ENCODE results near the gene PLXND1. TPM values are rescaled to one million over a fixed set of nuclear protein-coding genes. Genes with fewer than 3 reads are reported as not detected.

Gene PLXND1
- total RNA-seq, 1 donor, result 38.7 TPM

GRCh38 chr3:129594907-129595390 is 11.5 kb downstream of the PLXND1 start:
- H3K4me3 ChIP-seq (ENCODE audit: low read length), result no peak overlapping the region
- H3K27me3 ChIP-seq (ENCODE audit: insufficient read depth, low read length), result no peaks in the 10 kb centered on the region
- no peaks in the 10 kb centered on the region for H3K9me3 ChIP-seq (ENCODE audit: low read depth, low read length)
- peaks cover 83% of the 10 kb centered on the region for H3K4me1 ChIP-seq (ENCODE audit: insufficient read depth, low read length)

GRCh38 chr3:129594409-129594808 is 12.1 kb downstream of the PLXND1 start:
- Histone ChIP-seq H3K4me1 (ENCODE audit: insufficient read depth, low read length) (peaks cover 77% of the 10 kb centered on the region), H3K4me3 (ENCODE audit: low read length) (no peak overlapping the region), H3K27me3 (ENCODE audit: insufficient read depth, low read length) (no peaks in the 10 kb centered on the region), H3K9me3 (ENCODE audit: low read depth, low read length) (no peaks in the 10 kb centered on the region)

GRCh38 chr3:129593595-129594339 is 12.7 kb downstream of the PLXND1 start:
- no peaks in the 10 kb centered on the region for H3K27me3 ChIP-seq (ENCODE audit: insufficient read depth, low read length)
- H3K4me1 ChIP-seq (ENCODE audit: insufficient read depth, low read length), result peaks cover 71% of the 10 kb centered on the region
- H3K9me3 ChIP-seq (ENCODE audit: low read depth, low read length), result no peaks in the 10 kb centered on the region
- H3K4me3 ChIP-seq (ENCODE audit: low read length), result no peak overlapping the region

GRCh38 chr3:129593230-129593594 is 13.3 kb downstream of the PLXND1 start:
- Histone ChIP-seq H3K27me3 (ENCODE audit: insufficient read depth, low read length) (no peaks in the 10 kb centered on the region), H3K4me1 (ENCODE audit: insufficient read depth, low read length) (peaks cover 65% of the 10 kb centered on the region), H3K9me3 (ENCODE audit: low read depth, low read length) (no peaks in the 10 kb centered on the region), H3K4me3 (ENCODE audit: low read length) (no peak overlapping the region)

GRCh38 chr3:129592381-129593131 is 13.9 kb downstream of the PLXND1 start:
- Histone ChIP-seq H3K4me3 (ENCODE audit: low read length) (no peak overlapping the region), H3K4me1 (ENCODE audit: insufficient read depth, low read length) (peaks cover 61% of the 10 kb centered on the region), H3K9me3 (ENCODE audit: low read depth, low read length) (no peaks in the 10 kb centered on the region), H3K27me3 (ENCODE audit: insufficient read depth, low read length) (no peaks in the 10 kb centered on the region)

GRCh38 chr3:129591932-129592331 is 14.5 kb downstream of the PLXND1 start:
- no peaks in the 10 kb centered on the region for H3K9me3 ChIP-seq (ENCODE audit: low read depth, low read length)
- H3K4me3 ChIP-seq (ENCODE audit: low read length), result no peak overlapping the region
- no peaks in the 10 kb centered on the region for H3K27me3 ChIP-seq (ENCODE audit: insufficient read depth, low read length)
- H3K4me1 ChIP-seq (ENCODE audit: insufficient read depth, low read length), result peaks cover 55% of the 10 kb centered on the region

GRCh38 chr3:129590215-129590614 is 16.3 kb downstream of the PLXND1 start:
- peaks cover 38% of the 10 kb centered on the region for H3K4me1 ChIP-seq (ENCODE audit: insufficient read depth, low read length)

GRCh38 chr3:129587566-129588210 is 18.8 kb downstream of the PLXND1 start:
- Histone ChIP-seq H3K9me3 (ENCODE audit: low read depth, low read length) (no peaks in the 10 kb centered on the region), H3K4me1 (ENCODE audit: insufficient read depth, low read length) (peaks cover 13% of the 10 kb centered on the region), H3K4me3 (ENCODE audit: low read length) (no peak overlapping the region), H3K27me3 (ENCODE audit: insufficient read depth, low read length) (no peaks in the 10 kb centered on the region)

More at GRCh38 chr3:129590215-129590614, 16.3 kb downstream of the PLXND1 start:
- H3K27me3 ChIP-seq (ENCODE audit: insufficient read depth, low read length), result no peaks in the 10 kb centered on the region
- H3K4me3 ChIP-seq (ENCODE audit: low read length), result no peak overlapping the region
- H3K9me3 ChIP-seq (ENCODE audit: low read depth, low read length), result no peaks in the 10 kb centered on the region

GRCh38 chr3:129586746-129587430 is 19.6 kb downstream of the PLXND1 start:
- Histone ChIP-seq H3K4me1 (ENCODE audit: insufficient read depth, low read length) (peaks cover 5% of the 10 kb centered on the region), H3K4me3 (ENCODE audit: low read length) (no peak overlapping the region), H3K27me3 (ENCODE audit: insufficient read depth, low read length) (no peaks in the 10 kb centered on the region), H3K9me3 (ENCODE audit: low read depth, low read length) (no peaks in the 10 kb centered on the region)

GRCh38 chr3:129585949-129586657 is 20.4 kb downstream of the PLXND1 start:
- Histone ChIP-seq H3K4me3 (ENCODE audit: low read length) (no peak overlapping the region), H3K4me1 (ENCODE audit: insufficient read depth, low read length) (peaks cover 3% of the 10 kb centered on the region), H3K27me3 (ENCODE audit: insufficient read depth, low read length) (no peaks in the 10 kb centered on the region), H3K9me3 (ENCODE audit: low read depth, low read length) (no peaks in the 10 kb centered on the region)

- no peaks in the 10 kb centered on the region for H3K9me3 ChIP-seq (ENCODE audit: low read depth, low read length)
- no peak overlapping the region for H3K4me3 ChIP-seq (ENCODE audit: low read length)
These were observed 21.8 kb downstream of the PLXND1 start for GRCh38 chr3:129584631-129585030.

GRCh38 chr3:129583289-129583688 is 23.2 kb downstream of the PLXND1 start:
- Histone ChIP-seq H3K27me3 (ENCODE audit: insufficient read depth, low read length) (no peaks in the 10 kb centered on the region), H3K4me1 (ENCODE audit: insufficient read depth, low read length) (peaks cover 16% of the 10 kb centered on the region), H3K4me3 (ENCODE audit: low read length) (no peak overlapping the region), H3K9me3 (ENCODE audit: low read depth, low read length) (no peaks in the 10 kb centered on the region)

More at GRCh38 chr3:129584631-129585030, 21.8 kb downstream of the PLXND1 start:
- Histone ChIP-seq H3K4me1 (ENCODE audit: insufficient read depth, low read length) (peaks cover 3% of the 10 kb centered on the region), H3K27me3 (ENCODE audit: insufficient read depth, low read length) (no peaks in the 10 kb centered on the region)

- H3K4me3 ChIP-seq (ENCODE audit: low read length), result no peak overlapping the region
- H3K4me1 ChIP-seq (ENCODE audit: insufficient read depth, low read length), result peaks cover 19% of the 10 kb centered on the region
- no peaks in the 10 kb centered on the region for H3K9me3 ChIP-seq (ENCODE audit: low read depth, low read length)
- no peaks in the 10 kb centered on the region for H3K27me3 ChIP-seq (ENCODE audit: insufficient read depth, low read length)
These were observed 23.7 kb downstream of the PLXND1 start for GRCh38 chr3:129582799-129583198.

GRCh38 chr3:129581623-129582022 is 24.9 kb downstream of the PLXND1 start:
- peaks cover 31% of the 10 kb centered on the region for H3K4me1 ChIP-seq (ENCODE audit: insufficient read depth, low read length)
- no peak overlapping the region for H3K4me3 ChIP-seq (ENCODE audit: low read length)
- no peaks in the 10 kb centered on the region for H3K9me3 ChIP-seq (ENCODE audit: low read depth, low read length)
- H3K27me3 ChIP-seq (ENCODE audit: insufficient read depth, low read length), result no peaks in the 10 kb centered on the region

Data from mononuclear cell (primary cell).